ENCODE measurements around the gene UNC5B.

DNA sequence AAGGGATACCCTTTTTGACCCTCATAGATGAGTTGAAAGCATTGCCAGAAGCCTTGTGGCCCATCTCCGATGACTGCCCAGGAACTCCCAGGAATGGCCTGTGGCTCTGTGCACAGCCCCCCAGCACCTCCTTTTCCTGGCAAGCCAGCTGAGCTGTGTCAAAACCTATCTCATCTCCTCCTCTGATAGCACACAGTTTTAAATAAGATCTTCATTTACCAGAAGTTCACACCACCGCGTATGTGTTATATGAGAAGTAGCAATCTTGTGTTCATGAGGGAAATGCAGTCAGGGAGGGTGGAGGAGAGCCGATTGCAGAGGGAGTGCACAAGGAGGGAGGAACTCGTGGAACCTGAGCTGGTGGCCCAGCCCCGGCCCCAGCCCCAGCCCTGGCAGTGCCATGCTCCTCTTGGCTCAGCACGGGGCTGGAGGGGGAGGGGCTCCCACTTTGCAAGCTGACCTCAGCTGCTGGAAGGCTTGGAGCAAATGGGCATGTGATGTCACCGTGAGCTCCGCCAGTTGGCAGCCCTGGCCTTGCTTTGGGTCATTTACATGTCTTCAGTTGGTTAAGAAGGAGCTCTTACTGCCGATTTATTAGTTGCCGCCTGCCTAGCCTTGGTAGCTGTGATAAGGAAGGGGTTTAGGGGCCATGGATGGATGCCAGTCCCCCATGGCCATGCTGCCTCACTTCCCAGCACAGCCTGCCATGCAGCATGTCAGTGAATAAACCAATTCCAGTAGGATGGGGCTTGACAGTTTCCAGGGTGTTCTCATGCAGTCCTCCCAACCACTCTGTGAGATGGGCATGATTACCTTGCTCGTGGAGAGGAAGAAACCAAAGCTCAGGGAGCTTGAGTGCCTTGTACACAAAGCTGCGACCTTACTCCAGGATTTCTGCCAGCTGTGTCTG is 20.0 kb downstream of the UNC5B start:
- no peak for TF ChIP-seq POLR2A (IDR thresholded peaks at IDR 0.05)
- TF ChIP-seq, protein P1, sequence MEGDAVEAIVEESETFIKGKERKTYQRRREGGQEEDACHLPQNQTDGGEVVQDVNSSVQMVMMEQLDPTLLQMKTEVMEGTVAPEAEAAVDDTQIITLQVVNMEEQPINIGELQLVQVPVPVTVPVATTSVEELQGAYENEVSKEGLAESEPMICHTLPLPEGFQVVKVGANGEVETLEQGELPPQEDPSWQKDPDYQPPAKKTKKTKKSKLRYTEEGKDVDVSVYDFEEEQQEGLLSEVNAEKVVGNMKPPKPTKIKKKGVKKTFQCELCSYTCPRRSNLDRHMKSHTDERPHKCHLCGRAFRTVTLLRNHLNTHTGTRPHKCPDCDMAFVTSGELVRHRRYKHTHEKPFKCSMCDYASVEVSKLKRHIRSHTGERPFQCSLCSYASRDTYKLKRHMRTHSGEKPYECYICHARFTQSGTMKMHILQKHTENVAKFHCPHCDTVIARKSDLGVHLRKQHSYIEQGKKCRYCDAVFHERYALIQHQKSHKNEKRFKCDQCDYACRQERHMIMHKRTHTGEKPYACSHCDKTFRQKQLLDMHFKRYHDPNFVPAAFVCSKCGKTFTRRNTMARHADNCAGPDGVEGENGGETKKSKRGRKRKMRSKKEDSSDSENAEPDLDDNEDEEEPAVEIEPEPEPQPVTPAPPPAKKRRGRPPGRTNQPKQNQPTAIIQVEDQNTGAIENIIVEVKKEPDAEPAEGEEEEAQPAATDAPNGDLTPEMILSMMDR (IDR thresholded peaks at IDR 0.05) = no peak

All from thyroid gland (tissue), 4 donors.